ENCODE results near the gene B4GAT1.
"Not testable (repeated sequence)": the region's sequence is repeated elsewhere in the genome, so short reads cannot be mapped to it uniquely, and the experiment has no call there.

B4GAT1 gene

GRCh38 chr11:66347425-66348276 lies at the start of gene B4GAT1:
Gene B4GAT1 (minus strand): TSS chr11:66347629. CDS start chr11:66347545, 84 bp downstream.
- no peak for FAIRE-seq
- peak; percentile 50 for TF ChIP-seq POLR2A (IDR thresholded peaks at IDR 0.05; ENCODE audit: low read depth, low read length)
- DNase-seq (ENCODE audit: insufficient read length, low spot score) = no peak

DNA sequence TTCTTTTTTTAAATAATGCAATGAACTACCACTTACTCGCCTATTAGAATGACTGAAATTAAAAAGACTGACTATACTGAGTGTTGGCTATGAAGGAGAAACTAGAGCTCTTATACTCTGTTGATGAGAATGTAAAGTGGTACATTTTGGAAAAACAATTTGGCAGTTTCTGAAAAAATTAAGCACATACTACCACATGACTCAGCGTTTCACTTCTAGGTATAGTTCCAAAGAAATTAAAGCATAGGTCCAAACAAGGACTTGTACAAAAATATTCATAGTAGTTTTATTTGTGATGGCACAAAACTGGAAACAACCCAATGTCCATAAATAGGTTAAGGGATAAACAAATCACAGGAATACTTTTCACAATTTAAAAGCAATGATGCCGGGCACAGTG lies 46.5 kb upstream of the B4GAT1 start:
- DNase-seq (ENCODE audit: insufficient read length, low spot score) (no peak), FAIRE-seq (no peak)
- no peak for TF ChIP-seq POLR2A (IDR thresholded peaks at IDR 0.05; ENCODE audit: low read depth, low read length)

DNA sequence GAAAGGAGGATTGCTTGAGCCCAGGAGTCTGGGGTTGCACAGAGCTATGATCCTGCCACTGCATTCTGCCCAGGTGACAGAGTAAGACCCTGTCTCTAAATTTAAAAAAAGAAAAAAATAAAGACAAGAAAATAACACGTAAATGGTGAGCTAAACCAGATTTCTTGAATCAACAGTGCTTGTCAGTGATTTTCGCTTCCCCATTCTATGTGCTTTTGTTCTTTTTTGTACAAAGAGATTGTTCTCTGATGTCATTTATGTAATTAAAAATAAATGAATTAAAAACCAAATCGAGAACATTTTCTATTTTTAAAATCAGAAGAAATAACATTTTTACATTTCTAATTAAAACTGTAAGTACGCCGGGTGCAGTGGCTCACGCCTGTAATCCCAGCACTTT lies 43.9 kb upstream of the B4GAT1 start:
- DNase-seq (ENCODE audit: insufficient read length, low spot score) (no peak), FAIRE-seq (no peak)
- no peak for TF ChIP-seq POLR2A (IDR thresholded peaks at IDR 0.05; ENCODE audit: low read depth, low read length)

- DNase-seq (ENCODE audit: insufficient read length, low spot score) (peak; percentile 54), FAIRE-seq (no peak)
- no peak for TF ChIP-seq POLR2A (IDR thresholded peaks at IDR 0.05; ENCODE audit: low read depth, low read length)
Observed at GRCh38 chr11:66388780-66389386, 41.5 kb upstream of the B4GAT1 start.

DNA sequence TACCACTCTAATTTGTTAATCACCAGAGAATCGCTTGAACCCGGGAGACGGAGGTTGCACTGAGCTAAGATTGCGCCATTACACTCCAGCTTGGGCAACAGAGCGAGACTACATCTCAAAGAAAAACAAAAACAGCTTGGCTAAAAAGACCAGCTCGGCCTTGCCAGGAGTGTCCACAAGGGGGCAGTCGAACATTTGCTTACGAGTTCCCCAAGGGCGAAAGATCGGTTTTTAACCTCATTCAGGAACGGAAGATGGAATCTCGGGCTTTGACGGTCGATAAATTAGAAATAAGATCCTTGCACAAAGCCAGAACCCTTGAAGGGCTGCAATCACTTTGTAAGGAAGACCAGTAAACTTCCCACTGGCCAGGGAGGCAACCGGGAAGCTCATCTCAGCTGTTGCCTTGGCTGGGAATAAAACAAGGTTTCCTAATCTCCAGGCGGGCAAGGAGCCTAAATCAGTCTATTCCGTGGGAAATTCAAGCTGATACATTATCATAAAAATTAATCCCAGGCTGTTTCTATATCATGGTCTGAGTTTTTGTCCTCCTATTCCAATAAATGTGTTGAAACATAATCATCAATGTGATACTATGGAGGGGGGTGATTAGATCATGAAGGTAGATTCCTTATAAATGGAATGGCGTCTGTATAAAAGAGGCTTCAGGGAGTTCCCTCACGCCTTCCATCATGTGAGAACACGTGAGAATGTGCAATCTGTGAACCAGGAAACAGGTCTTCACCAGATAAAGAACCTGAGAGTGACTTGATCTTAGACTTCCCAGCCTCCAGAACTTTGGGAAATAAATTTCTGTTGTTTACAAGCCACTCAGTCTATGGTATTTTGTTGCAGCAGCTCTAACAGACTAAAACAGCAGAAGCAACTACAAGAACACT lies 39.0 kb upstream of the B4GAT1 start:
- no peak for TF ChIP-seq POLR2A (IDR thresholded peaks at IDR 0.05; ENCODE audit: low read depth, low read length)
- DNase-seq (ENCODE audit: insufficient read length, low spot score) (no peak), FAIRE-seq (no peak)

DNA sequence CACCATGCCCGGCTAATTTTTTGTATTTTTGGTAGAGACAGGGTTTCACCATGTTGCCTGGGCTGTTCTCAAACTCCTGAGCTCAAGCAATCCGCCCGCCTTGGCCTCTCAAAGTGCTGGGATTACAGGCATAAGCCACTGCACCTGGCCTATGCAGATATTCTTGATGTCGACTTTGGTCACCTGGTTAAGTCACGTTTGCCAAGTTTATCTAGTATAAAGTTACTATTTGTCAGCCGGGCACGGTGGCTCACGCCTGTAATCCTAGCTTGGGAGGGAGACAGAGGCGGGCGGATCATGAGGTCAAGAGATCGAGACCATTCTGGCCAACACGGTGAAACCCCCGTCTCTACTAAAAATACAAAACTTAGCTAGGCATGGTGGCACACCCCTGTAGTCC lies 36.9 kb upstream of the B4GAT1 start:
- DNase-seq (ENCODE audit: insufficient read length, low spot score); FAIRE-seq: not testable (repeated sequence)

DNA sequence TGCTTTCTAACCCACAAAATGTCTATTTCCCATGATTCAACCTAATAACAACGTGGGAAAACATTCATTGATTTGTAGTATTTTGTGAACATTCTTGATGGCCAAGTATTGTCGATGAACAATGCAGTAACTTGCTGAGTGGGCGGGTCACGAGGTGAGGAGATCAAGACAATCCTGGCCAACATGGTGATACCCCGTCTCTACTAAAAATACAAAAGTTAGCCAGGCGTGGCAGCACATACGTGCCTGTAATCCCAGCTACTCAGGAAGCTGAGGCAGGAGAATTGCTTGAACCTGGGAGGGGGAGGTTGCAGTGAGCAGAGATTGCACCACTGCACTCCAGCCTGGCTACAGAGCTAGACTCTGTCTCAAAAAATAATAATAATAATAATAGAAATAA lies 32.8 kb upstream of the B4GAT1 start:
- not testable (repeated sequence) for FAIRE-seq; DNase-seq (ENCODE audit: insufficient read length, low spot score)

GRCh38 chr11:66373690-66374287 lies 26.4 kb upstream of the B4GAT1 start:
- DNase-seq (ENCODE audit: insufficient read length, low spot score); FAIRE-seq: not testable (repeated sequence)

- TF ChIP-seq POLR2A (IDR thresholded peaks at IDR 0.05; ENCODE audit: low read depth, low read length) = no peak
- DNase-seq (ENCODE audit: insufficient read length, low spot score) (no peak), FAIRE-seq (no peak)
Observed at GRCh38 chr11:66373265-66373664, 25.8 kb upstream of the B4GAT1 start.

GRCh38 chr11:66371627-66372415 lies 24.4 kb upstream of the B4GAT1 start, which contains the start of gene SLC29A2:
Gene SLC29A2 (minus strand): TSS chr11:66371760. CDS start chr11:66371591, 169 bp downstream.
- FAIRE-seq = no peak
- TF ChIP-seq POLR2A (IDR thresholded peaks at IDR 0.05; ENCODE audit: low read depth, low read length) = no peak

GRCh38 chr11:66369073-66369894 lies 21.9 kb upstream of the B4GAT1 start:
- DNase-seq (ENCODE audit: insufficient read length, low spot score) = no peak
- no peak for TF ChIP-seq POLR2A (IDR thresholded peaks at IDR 0.05; ENCODE audit: low read depth, low read length)
- no peak for FAIRE-seq

More at GRCh38 chr11:66371627-66372415, 24.4 kb upstream of the B4GAT1 start, which contains the start of gene SLC29A2:
- DNase-seq (ENCODE audit: insufficient read length, low spot score) = no peak

DNA sequence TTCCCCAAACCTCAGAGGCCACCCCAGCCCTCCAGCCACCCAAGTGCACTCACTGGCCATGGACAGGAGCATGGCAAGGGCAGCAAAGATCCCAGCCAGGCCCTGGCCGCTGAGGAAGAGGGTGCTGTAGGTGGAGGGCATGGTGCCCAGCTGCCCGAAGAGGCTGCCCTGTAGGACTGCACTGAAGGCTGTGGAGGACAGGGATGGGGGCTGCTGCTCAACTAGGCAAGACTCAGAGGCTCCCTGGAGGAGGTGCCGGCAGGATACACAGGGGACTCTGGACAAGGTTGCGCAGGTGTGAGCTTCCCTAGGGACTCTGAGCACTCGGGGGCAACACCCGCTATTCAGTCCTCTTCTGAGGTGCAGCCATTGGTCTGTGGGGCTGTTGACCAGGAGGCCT lies 21.1 kb upstream of the B4GAT1 start:
- TF ChIP-seq POLR2A (IDR thresholded peaks at IDR 0.05; ENCODE audit: low read depth, low read length) = no peak
- DNase-seq (ENCODE audit: insufficient read length, low spot score) (no peak), FAIRE-seq (no peak)

Measured in H54 (cell line).